GM18861 (cell line): ENCODE data around the gene ILK.
A peak's percentile ranks its signal among the peaks of the same experiment; 100 is the strongest.

Source experiments
- ATAC-seq: cut with Tn5 transposase; IDR thresholded peaks from one replicate; pipeline ENCODE4 v1.9.1; 2021; ENCODE audit not compliant: unreplicated experiment

The ILK gene

DNA sequence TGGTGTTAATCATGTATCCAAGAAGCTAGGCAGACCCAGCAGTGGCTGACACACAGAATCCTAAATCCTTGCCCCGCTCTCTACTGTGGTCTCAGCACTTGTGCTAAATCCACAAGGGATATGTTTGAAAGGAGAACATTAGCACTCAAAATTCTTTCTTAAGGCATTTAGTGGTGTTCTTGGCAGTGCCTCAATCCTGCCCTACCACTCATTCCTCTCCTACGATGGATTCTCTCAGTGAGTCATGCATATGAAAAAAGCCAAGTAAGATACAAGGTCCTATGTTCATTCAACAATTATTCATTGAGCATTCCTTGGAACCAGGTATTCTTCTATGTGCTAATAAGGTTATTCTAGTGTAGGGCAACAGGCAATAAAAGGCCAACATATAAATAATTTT, 31.4 kb upstream of the ILK start:
- no peak for ATAC-seq

DNA sequence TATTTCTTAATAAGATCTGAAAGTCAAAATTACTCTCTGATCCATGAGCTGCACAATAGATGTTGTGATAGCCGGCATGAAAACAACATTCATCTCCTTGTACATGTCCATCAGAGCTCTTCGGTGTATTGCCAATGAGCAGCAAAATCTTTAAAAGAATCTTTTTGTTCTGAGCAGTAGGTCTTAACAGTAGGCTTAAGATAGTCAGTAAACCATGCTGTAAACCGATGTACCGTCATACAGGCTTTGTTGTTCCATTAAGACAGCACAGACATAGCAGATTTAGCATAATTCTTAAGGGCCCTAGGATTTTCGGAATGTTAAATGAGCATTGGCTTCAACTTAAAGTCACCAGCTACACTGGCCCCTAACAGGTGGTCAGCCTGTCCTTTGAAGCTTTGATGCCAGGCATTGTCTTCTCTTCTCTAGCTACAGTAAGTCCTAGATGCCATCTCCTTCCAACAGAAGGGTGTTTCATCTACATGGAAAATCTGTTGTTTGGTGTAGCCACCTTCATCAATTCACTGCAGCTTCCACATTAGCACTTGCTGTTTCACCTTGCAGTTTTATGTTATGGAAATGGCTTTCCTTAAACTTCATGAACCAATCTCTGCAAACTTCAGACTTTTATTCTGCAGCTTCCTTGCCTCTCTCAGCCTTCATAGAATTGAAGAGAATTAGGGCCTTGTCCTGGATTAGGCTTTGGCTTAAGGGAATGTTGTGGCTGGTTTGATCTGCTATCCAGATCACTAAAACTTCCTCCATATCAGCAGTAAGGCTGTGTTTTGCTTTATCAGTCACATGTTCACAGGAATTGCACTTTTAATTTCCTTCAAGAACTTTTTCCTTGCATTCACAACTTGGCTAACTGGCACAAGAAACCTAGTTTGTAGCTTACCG, 28.5 kb upstream of the ILK start:
- ATAC-seq = no peak

DNA sequence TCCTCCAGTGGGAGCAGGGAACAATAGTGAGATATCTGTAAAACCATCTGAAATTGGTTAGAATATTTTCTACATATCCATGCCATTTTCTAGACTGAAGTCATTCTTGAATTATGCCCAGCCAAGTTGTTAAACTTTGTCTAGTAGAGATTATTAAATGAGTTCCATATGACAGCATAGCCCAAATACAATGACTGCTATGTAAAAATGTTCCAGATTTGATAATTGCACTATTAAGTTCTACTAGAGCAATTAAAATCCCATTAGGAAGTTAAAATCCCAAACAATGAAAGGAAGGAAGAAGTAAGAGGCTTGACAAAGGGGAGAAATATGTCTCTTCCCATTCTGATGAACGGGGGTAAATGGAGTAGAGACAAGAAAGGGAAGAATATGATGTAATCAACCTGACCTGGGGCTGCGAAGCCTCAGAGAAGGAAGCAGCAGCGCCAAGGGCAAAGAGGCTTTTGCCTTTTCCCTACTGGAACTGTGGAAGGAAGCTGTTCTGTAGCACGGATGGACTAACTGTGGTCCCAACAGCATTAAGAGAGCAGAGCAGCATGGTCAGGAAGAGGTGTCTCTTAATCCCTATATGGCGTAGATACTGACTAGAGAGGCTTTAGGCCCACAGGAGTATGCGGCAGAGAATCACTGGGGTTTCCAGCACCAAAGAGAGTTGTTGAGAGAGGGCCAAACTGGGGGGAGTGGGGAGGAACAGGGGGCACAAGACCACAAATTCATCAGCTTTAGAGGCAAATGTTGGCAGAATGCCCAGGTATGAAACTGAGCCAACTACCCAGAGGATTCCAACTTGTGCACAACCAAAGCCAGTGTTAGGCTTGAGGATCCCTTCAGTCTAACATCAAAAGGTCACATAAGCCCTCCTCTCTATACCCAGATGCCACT, 26.9 kb upstream of the ILK start:
- ATAC-seq = no peak

DNA sequence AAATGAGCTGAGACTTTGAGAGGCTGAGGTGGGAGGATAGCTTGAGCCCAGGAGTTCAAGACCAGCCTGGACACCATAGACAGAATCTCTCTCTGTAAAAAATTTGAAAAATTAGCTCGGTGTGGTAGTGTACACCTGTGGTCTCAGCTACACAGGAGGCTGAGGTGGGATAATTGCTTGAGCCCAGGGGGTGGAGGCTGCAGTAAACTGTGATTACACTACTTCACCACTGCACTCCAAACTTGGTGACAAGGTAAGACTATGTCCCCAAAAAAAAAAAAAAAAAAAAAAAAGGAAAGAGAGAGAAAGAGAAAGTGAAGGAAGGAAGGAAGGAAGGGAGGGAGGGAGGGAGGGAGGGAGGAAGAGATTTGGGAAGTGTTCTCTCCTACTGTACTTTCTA, 25.4 kb upstream of the ILK start:
- no peak for ATAC-seq

DNA sequence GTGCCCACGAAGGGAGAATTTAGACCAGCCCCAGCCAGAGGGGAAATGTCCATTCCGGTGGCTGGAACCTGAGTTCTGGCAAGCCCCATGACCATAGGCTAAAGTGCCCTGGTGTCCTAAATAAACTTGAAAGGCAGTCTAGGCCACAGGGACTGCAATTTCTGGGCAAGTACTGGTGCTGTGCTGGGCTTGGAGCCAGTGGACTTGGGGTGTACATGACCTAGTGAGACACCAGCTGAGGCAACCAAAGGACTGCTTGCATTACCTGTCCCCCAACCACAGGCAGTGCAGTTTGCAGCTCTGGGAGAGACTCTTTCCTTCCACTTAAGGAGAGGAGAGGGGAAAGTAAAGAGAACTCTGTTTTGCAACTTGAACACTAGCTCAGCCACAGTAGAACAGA, 23.9 kb upstream of the ILK start:
- ATAC-seq = no peak

DNA sequence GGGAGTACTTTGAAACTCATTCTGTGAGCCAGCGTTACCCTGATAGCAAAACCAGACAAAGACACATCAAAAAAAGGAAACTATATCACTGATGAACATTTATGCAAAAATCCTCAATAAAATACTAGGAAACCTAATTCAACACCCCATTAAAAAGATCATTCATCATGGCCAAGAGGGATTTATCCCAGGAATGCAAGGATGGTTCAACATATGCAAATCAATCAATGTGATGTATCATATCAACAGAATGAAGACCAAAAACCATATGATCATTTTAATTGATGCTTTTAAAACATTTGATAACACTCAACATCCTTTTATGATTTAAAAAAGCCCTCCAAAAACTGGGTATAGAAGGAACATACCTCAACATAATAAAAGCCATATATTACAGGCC, 20.0 kb upstream of the ILK start:
- no peak for ATAC-seq

DNA sequence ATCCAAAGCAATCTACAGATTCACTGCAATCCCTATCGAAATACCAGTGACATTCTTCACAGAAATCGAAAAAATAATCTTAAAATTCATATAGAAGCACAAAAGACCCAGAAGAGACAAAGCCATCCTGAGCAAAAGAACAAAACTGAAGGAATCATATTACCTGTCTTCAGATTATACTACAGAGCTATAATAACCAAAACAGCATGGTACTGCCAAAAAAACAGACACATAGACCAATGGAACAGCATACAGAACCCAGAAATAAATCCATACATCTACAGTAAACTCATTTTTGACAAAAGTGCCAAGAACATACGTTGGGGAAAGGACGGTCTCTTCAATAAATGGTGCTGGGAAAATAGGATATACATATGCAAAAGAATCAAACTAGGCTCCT, 19.0 kb upstream of the ILK start:
- no peak for ATAC-seq

DNA sequence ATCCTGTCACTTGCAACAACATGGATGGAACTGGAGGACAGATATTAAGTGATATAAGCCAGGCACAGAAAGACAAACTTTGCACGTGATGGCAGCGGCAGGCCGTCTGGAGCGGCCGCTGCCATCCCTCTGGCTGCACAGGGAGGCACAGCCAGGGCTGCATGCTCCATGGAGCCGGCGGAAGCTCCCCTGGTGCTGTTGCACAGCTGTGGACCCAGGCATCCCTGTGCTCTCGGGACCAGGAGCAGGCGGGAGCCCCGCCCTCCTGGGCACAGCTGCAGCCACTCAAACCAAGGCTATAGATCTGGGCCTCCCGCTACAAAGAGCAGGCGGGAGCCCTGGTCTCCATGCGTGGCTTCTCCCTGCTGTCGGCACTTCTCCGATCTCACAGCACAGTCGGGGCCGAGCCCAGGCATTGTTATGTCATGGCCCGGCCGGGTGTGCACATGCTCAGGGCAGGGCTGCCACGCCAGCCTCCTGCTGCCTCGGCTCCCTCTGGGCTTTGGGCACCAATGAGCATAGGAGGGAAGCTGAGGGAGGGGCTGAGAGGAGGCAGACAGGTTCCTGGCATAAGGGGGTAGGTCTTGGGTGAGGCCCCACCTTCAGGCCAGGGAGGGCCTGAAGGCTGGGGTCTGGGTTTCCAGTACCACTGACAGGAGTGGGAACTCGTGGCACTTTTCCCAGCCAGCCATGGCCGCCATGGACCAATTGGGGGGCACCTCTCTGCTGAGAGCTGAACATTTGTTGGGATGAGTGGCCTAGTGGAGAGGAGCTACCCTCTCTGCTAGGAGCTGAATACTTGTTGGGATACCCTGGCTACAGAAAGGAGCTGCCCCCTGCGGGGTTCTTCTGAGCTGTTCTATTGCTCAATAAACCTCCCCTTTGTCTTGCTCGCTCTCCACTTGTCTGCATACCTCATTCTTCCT, 16.9 kb upstream of the ILK start:
- ATAC-seq = no peak

DNA sequence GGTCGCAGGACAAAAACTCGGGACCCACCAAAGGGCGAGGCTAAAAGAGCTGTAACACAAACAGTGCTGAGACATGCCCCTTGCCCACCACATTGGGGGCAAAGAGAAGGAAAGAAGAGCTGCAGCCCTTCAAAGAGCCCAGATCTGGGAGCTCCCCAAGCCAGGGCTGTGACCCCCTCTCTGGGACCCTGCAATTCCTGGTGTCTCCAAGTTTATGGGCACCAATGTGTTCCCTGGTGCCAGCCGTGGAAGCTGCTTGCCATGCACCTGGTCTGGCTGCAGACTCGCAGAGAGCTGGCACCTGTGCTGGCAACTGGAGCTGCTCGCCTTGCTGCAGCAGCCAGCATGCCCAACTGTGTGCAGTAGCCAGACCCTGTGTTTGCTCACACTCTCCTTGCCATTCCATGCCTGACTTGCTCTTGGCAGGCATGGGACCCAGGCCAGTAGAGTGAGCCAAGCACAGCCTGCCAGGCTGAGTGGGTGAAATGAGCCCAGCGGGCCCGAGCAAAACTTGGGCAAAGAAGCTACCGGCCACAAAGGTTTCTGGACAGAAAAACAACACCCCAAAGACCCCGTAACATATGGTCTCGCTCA, 16.1 kb upstream of the ILK start:
- no peak for ATAC-seq

DNA sequence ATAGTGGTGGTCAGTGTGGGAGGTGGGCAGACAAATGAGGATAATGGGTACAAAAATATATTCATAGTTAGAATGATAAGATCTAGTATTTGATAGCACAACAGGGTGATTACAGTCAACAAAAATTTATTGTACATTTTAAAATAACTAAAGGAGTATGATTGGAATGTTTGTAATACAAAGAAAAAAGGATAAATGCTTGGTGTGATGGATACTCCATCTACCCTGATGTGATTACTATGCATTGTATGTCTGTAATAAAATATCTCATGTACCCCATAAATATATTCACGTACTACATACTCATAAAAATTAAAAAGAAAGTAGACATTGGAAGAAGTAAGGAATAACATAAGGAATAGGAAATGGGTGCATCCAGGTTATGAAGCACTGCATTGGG, 15.6 kb upstream of the ILK start:
- no peak for ATAC-seq

DNA sequence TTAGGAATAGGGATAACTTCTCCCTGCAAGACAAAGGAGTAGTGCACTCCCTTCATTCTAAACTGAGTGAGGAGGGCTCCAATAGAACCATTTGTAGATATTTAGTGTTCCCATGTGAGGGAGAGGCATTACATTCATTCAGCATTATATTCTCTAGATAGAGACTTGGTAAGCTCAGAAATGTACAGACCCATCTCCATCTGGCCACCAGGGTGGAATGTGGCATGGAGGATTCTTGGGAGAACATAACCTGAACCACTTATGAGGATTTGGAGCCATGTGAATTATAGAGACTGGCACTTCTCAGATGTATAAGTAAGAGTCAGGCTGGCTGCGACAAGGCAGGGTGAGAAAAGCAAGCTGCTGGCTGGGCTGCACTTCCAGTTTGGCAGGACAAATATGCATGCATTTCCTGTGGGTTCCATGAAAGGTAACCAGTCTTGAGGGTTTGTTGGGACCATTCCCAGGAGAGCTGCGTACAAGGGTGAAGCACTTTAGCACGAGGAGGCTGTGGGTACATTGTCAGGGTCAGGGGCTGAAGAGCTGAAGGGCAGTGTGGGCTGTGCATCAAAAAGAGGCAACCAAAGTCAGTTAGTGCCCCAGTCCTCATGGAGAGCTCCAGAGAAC, 9.3 kb upstream of the ILK start:
- no peak for ATAC-seq

DNA sequence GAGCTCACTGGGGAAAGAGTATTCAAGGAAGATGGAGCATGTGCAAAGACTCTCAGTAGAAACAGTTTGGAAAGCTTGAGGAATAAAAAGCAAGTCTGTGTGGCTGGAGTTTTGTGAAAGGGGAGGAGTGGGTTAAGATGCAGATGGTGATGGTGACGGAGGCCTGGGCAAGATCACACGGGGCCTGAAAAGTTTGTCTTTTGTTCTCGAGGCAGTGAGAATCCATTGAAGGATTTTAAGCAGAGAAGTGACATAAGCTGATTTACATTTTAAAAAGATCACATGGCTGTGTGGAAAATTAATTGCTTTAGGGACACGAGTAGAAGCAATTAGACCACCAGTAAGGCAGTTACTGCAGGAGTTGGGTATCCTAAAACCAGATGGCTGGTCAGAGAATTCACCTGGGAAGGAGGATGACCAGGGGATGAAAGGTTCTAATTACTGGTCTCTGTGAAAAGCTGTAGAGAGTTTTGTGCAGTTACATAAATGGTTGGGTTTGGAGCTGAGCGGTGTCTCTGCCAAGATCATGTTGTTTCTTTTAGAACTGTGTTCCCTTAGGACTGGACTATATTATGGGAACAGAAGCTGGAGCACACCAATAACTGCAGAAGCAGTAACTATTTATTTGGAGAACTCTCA, 7.2 kb upstream of the ILK start:
- no peak for ATAC-seq

DNA sequence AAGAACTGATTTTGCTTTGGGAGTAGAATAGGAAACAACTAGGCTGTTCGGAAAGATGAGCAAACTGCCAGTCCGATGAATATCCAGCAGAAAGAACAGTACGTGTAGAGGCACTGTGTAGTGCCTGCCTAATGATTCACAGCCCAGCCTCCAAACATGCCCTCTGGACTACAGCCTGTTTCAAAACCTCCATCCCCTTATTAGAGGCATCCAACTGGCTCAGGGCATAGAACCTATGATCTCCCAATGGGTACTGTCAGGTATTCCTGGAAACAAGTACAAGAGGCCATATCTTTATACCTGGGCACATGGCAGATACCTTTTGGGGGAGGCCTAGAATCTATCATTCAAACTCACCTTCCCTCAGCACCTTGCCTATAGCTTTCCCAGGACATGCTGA, 5.0 kb upstream of the ILK start:
- no peak for ATAC-seq

DNA sequence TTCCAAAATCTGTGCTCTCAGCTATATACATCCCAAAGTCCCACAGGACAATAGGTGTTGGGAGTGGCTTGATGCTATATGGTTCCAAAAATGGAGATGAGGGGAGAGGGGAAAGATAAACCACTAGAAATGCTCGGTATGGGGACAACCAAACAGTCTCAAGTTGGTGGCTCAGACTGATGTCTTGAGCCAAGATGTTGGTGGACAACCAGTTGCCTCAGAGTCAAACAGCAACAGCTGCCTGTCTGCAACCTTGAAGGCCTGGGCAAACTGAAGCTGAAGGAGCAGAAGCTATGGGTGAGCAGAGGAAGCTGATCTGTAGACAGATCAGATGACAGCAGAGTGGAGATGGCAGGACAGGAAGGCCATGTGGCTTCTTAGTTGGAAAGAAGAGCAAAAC, 4.1 kb upstream of the ILK start:
- no peak for ATAC-seq

DNA sequence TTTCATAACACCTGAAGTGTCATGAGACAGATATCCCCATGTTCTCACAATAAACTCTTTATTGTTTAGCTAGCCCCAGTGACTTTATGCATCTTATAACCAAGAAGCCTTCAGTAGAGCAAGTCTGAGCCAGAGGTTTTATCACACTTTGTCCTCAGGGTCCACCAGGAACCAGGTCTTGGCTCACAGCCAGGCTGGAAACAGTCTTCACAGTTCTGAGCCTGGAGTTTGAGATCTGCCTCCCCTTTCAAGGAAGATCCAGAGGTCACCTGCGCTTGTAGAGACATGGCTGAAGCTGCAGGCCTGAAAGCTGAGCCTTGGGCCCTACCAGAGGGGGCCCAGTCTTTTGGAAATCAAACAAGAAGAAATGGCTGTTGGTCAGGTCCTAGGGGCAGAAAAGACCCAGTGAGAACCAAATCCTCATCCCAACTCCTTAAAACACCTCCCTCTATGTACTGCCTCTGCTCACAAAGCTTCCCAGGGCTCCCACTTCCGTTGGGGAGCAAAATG, 3.6 kb upstream of the ILK start:
- no peak for ATAC-seq

DNA sequence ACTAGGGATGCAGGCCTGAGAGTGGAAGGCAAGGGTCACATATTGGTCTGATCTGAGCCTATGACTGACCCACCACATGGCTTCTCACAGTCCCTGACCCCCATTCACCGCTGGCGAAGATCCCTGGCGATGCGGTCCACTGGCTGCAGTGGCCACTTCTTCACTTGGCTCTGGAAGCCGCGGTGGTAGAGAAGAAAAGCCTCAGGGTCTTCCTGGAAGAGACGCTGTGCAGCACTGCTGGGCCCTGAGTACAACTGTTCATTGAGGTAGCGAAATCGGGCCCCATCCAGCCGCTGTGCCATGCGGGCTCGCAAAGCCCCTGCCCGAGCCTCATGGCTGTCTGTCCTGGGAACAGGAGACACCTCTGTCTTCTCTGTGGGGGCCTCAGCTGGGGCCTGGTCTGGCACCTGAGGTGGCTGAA, 2.5 kb upstream of the ILK start:
- ATAC-seq = no peak

DNA sequence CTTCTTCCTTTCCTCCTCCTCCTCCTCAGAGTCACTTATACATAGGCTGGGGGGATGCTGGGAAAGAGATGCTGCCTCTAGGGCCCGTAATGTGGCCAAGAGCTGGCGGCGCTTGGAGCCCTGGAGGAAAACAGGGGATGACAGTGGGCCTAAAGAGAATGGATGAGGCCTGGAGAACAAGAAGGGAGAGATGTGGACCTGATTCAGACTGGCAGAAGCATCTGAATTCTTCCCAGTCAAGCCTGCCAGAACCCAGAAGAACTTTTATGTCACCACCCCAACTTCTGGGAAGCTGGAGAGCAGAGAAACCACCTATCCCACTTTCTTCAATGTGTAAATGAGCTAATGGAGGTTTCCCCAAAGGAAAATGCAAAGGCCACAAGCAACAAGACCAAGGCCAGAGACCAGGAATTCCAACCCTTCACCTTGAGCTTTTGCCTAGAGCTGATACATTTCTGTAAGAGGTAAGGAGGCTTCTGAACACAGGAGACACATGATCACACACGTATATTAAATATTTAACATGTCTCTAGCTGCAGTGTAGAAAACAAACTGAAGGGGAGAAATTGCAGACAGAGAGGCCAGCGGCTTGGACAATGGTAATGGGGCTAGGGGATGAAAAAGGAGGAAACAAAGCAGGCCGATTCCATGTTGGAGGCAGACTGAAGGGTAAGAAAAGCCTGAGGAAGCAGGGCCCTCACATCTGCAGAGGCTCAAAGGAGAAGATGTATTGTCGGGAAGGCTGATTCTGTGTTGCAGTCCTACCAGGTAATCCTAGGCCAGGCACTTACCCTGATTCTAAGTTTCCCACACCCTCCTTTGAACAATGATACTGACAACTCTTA, 1.3 kb upstream of the ILK start:
- ATAC-seq = no peak

DNA sequence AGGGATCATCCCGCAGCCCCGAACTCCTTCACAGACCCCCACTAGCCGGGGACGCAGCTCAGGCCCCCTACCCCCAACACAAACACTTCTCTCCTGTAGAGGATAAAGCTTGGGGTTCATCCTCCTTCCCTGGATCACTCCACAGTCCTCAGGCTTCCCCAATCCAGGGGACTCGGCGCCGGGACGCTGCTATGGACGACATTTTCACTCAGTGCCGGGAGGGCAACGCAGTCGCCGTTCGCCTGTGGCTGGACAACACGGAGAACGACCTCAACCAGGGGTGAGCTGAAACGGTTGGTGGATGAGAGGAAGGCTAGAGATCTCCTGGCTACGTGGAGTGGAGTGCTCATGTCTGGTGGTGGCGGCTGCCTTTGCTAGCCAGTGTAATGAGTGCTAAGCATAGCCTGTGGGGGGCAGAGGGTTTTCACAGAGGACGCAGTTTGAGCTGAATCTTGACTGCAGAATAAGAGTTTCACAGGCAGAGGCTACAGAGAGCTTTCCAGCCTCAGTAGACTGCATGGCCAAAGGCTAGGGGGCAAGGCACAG, 580 bp downstream of the ILK start:
- ATAC-seq = peak; percentile 40
